Activated naive CD8-positive, alpha-beta T cell treated with anti-CD3 and anti-CD28 coated beads, Interleukin-2, amount 10 ng/mL, durations not matched to agents 7 days and 5 days (primary cell): ENCODE results near the gene ZC3H8. TPM values are rescaled to one million over a fixed set of nuclear protein-coding genes. Genes with fewer than 3 reads are reported as not detected.
A peak's percentile ranks its signal among the peaks of the same experiment; 100 is the strongest.
"Not testable (repeated sequence)": the region's sequence is repeated elsewhere in the genome, so short reads cannot be mapped to it uniquely, and the experiment has no call there.

Experiments
- ATAC-seq: fragments of 150-1000 bp; cut with Tn5 transposase; one replicate; pipeline ENCODE4 v1.10.0; 2021; ENCODE audit warnings: low read depth, moderate library complexity
- POLR2A ChIA-PET: fragments of 350-600 bp; sonication (Branson Sonifier 250); formaldehyde crosslinking; loops from one replicate; lab custom pipeline; 2021; ENCODE audit warnings: antibody characterized with exemption; lab: Charles Lee
- DNase-seq: peaks from one replicate; pipeline ENCODE4 v3.0.0; 2021
- H3K27ac Mint-ChIP-seq: one replicate; pipeline ENCODE4 v1.8.0; 2022; ENCODE audit warnings: mild to moderate bottlenecking, mixed read lengths
- H3K27me3 Mint-ChIP-seq: one replicate; pipeline ENCODE4 v1.8.0; 2022; ENCODE audit warnings: mild to moderate bottlenecking, moderate library complexity, mixed read lengths
- H3K36me3 Mint-ChIP-seq: one replicate; pipeline ENCODE4 v1.8.0; 2021; ENCODE audit warnings: mild to moderate bottlenecking, mixed read lengths
- H3K4me1 Mint-ChIP-seq: one replicate; pipeline ENCODE4 v1.8.0; 2021; ENCODE audit warnings: mixed read lengths
- H3K4me3 Mint-ChIP-seq: one replicate; pipeline ENCODE4 v1.8.0; 2022; ENCODE audit warnings: mild to moderate bottlenecking, moderate library complexity, mixed read lengths
- H3K9me3 Mint-ChIP-seq: one replicate; pipeline ENCODE4 v1.8.0; 2021; ENCODE audit warnings: mixed read lengths
- total RNA-seq, 2 experiments: library from RNA; stranded (reverse); gene quantifications; one replicate each; pipeline ENCODE4 v1.2.3, GENCODE V29; 2021

ZC3H8 gene
- total RNA-seq, result 10 to 100 TPM; 15.7 to 17.1 TPM

DNA sequence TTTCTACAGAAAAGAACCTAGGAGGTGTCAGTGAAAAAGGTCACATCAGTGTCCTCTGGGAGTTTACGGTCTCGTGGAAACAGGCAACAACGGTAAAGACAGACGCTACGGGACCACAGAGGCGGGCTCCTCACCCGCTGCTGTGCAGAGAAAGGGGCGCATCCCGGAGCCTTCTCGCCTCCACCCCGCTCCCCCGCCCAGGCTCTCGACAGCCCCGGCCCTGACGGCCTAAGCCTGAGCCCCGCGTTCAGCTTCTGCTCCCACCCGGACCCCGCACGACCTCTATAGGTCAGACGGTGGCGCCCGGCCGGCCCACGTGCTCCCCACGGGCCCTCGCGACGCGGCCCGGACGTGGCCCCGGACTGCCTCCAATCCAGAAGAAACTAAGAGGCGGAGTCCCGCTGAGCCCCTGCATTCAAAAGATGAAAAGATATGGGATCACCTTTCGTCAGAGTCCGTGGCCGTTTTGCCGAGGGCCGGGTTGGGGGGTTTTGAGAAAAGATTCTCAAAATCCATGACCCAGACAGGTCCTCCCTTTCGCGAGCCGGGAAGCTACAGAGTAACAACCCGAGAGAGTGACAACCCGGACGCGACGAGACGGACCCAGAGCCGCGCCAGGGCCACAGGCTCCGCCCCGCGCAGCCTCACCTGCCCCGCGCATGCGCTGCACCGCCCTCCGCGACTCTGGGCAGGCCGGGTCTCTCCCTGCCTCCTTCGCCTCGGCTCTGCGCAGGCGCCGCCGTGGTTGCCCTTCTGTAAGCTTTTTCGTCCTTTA, at the start of gene ZC3H8:
Gene ZC3H8, minus strand, starts transcription at position 577 of the 775 bp plus-strand sequence. Its CDS starts 61 bp downstream, at position 516.
- ATAC-seq (peak; percentile 96), DNase-seq (peak; percentile 99)
- Mint-ChIP-seq H3K4me1 (peaks cover 19% of the 10 kb centered on the region), H3K9me3 (no peaks in the 10 kb centered on the region), H3K27me3 (no peaks in the 10 kb centered on the region), H3K36me3 (peaks cover 5% of the 10 kb centered on the region), H3K4me3 (peak within 1 kb of the TSS; percentile 82), H3K27ac (peak within 1 kb of the TSS; percentile 91)
- POLR2A ChIA-PET, result interaction anchor here (0.9 to 2.1 kb wide), 9 partner anchors 14 to 330 kb away, joined by 3 to 13 read pairs (median 7); partner anchors contain the start of genes CHCHD5 and TMEM87B

- no peak overlapping the region for H3K27ac Mint-ChIP-seq
- POLR2A ChIA-PET, result no interaction called here
- peaks cover 33% of the 10 kb centered on the region for H3K36me3 Mint-ChIP-seq
- H3K27me3 Mint-ChIP-seq, result no peaks in the 10 kb centered on the region
- DNase-seq (no peak), ATAC-seq (no peak)
- peaks cover 2% of the 10 kb centered on the region for H3K4me1 Mint-ChIP-seq
- H3K4me3 Mint-ChIP-seq, result no peak overlapping the region
- peaks cover 1% of the 10 kb centered on the region for H3K9me3 Mint-ChIP-seq
Observed at GRCh38 chr2:112304298-112304941, 49.6 kb upstream of the ZC3H8 start.

GRCh38 chr2:112301973-112302372, 47.1 kb upstream of the ZC3H8 start:
- Mint-ChIP-seq H3K4me1 (peaks cover 2% of the 10 kb centered on the region), H3K4me3 (no peak overlapping the region), H3K27ac (no peak overlapping the region), H3K36me3 (peaks cover 33% of the 10 kb centered on the region), H3K9me3 (peaks cover 1% of the 10 kb centered on the region), H3K27me3 (no peaks in the 10 kb centered on the region)
- POLR2A ChIA-PET, result no interaction called here
- DNase-seq (no peak), ATAC-seq (no peak)

DNA sequence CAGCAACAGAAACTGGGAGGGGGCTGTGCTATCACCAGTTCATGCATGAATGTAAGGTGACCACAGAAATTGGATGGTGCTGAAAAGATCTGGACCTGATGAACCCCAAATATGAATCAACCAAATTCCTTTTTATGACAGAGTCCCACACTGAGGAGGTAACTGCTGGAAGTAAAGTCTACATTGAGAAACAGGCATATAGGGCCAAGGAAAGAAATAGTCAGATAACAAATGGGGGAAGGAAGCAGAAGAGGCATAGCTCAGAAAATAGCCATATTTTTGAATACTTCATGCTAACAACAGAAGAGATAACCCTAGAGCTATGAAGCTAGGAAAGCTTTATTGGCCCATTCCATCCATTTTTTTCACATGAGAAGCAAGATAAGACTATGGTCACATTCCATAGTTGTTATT, 46.3 kb upstream of the ZC3H8 start:
- POLR2A ChIA-PET, result no interaction called here
- Mint-ChIP-seq H3K36me3 (peaks cover 33% of the 10 kb centered on the region), H3K4me3 (no peak overlapping the region), H3K9me3 (peaks cover 1% of the 10 kb centered on the region), H3K27ac (no peak overlapping the region), H3K27me3 (no peaks in the 10 kb centered on the region), H3K4me1 (peaks cover 2% of the 10 kb centered on the region)
- ATAC-seq, result no peak
- DNase-seq, result no peak

DNA sequence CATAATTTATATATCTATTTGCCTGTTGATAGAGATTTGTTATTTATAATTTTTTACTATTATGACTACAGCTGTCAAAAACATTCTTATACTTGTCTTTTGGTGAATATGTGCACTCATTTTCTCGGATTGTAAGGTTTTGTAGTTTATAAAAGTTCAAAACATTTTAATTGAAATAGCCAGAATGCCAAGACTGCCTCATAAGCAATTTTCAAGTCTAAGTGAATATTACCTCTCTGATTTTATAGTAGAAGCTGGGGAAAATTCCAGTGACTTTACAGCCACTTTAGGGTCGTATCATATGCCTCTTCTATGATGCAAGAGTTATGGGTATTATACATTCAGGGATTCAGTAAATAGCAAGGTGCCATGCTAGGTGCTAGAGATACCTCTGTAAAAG, 41.6 kb upstream of the ZC3H8 start:
- H3K36me3 Mint-ChIP-seq, result peaks cover 14% of the 10 kb centered on the region
- no peak overlapping the region for H3K27ac Mint-ChIP-seq
- no peak overlapping the region for H3K4me3 Mint-ChIP-seq
- DNase-seq, result no peak
- POLR2A ChIA-PET, result no interaction called here
- peaks cover 1% of the 10 kb centered on the region for H3K9me3 Mint-ChIP-seq
- no peaks in the 10 kb centered on the region for H3K4me1 Mint-ChIP-seq
- H3K27me3 Mint-ChIP-seq, result no peaks in the 10 kb centered on the region
- ATAC-seq, result no peak

- POLR2A ChIA-PET, result no interaction called here
- Mint-ChIP-seq H3K9me3 (peaks cover 1% of the 10 kb centered on the region), H3K4me3 (no peak overlapping the region), H3K4me1 (no peaks in the 10 kb centered on the region), H3K36me3 (peaks cover 7% of the 10 kb centered on the region), H3K27me3 (no peaks in the 10 kb centered on the region), H3K27ac (no peak overlapping the region)
- ATAC-seq (no peak), DNase-seq (no peak)
Observed at GRCh38 chr2:112295407-112296078, 40.7 kb upstream of the ZC3H8 start.

- POLR2A ChIA-PET, result no interaction called here
- no peak for ATAC-seq
- no peak for DNase-seq
- Mint-ChIP-seq H3K9me3 (no peaks in the 10 kb centered on the region), H3K36me3 (peaks cover 1% of the 10 kb centered on the region), H3K4me3 (no peak overlapping the region), H3K27me3 (no peaks in the 10 kb centered on the region), H3K27ac (no peak overlapping the region), H3K4me1 (no peaks in the 10 kb centered on the region)
Observed at GRCh38 chr2:112293636-112294401, 39.0 kb upstream of the ZC3H8 start.

GRCh38 chr2:112290648-112291047, 35.8 kb upstream of the ZC3H8 start:
- POLR2A ChIA-PET, result no interaction called here
- Mint-ChIP-seq H3K4me3 (no peak overlapping the region), H3K9me3 (no peaks in the 10 kb centered on the region), H3K36me3 (peaks cover 1% of the 10 kb centered on the region), H3K4me1 (no peaks in the 10 kb centered on the region), H3K27ac (no peak overlapping the region), H3K27me3 (no peaks in the 10 kb centered on the region)
- DNase-seq (no peak), ATAC-seq (no peak)

DNA sequence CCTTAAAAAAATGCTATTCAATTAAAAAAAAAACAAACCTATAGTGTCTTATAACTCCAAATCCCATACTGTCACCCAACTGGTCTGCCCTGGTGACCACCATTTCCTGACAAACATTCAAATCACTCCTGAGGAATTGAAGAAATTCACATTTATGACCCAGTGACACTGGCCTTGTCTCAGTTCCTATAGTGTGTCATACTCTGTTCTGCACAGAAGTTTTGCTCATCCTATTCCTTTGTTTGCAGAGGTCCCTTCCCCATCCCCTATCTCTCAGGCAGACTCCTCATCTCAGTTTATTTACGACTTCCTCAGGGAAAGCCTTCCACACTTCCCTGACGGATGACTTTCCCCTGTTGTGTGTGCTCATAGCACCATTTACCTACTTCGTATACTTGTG, 35.2 kb upstream of the ZC3H8 start:
- H3K4me1 Mint-ChIP-seq, result no peaks in the 10 kb centered on the region
- ATAC-seq (no peak), DNase-seq (no peak)
- POLR2A ChIA-PET, result no interaction called here
- H3K9me3 Mint-ChIP-seq, result no peaks in the 10 kb centered on the region
- H3K27me3 Mint-ChIP-seq, result no peaks in the 10 kb centered on the region
- H3K36me3 Mint-ChIP-seq, result peaks cover 1% of the 10 kb centered on the region
- no peak overlapping the region for H3K4me3 Mint-ChIP-seq
- no peak overlapping the region for H3K27ac Mint-ChIP-seq

DNA sequence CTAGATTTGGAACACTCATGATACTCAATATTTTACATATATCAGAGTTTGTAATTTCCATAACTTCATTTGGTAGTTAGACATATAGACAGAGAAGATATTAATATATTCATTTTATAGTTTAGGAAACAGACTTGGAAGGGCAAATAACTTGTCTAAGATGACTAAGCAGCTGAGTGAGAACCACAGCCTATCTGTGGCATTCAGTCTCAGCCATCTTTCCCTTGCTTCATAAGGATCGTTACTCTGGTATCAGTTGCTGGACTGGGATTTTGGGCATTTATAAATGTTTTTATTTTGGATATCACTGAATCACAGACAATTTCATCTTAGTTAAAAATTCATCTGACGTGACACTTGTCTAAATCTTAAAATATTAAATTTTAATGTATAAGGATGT, 28.7 kb upstream of the ZC3H8 start:
- H3K9me3 Mint-ChIP-seq, H3K36me3 Mint-ChIP-seq, H3K4me1 Mint-ChIP-seq, H3K27me3 Mint-ChIP-seq, POLR2A ChIA-PET, DNase-seq, H3K27ac Mint-ChIP-seq, H3K4me3 Mint-ChIP-seq, ATAC-seq: not testable (repeated sequence)

DNA sequence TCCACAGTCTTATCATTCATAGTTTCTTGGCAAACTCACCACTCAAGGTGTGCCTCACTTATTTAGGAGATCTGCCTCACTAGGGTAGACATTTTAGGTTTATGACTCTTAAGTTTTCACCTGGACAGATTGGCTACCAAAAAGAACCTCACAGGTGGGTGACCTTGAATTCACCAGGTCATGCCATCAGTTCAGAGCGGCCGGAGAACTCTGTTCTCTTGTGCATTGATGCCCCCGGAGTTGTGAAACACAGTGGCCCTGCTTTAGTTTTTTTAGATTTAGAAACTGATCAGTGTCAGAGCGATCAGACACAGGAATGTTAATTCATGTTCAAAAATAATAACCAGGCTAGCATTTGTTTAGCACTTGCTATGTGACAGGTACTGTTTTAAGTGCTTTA, 27.2 kb upstream of the ZC3H8 start:
- DNase-seq, ATAC-seq, H3K27ac Mint-ChIP-seq, H3K27me3 Mint-ChIP-seq, H3K4me1 Mint-ChIP-seq, H3K9me3 Mint-ChIP-seq, H3K36me3 Mint-ChIP-seq, H3K4me3 Mint-ChIP-seq, POLR2A ChIA-PET: not testable (repeated sequence)

DNA sequence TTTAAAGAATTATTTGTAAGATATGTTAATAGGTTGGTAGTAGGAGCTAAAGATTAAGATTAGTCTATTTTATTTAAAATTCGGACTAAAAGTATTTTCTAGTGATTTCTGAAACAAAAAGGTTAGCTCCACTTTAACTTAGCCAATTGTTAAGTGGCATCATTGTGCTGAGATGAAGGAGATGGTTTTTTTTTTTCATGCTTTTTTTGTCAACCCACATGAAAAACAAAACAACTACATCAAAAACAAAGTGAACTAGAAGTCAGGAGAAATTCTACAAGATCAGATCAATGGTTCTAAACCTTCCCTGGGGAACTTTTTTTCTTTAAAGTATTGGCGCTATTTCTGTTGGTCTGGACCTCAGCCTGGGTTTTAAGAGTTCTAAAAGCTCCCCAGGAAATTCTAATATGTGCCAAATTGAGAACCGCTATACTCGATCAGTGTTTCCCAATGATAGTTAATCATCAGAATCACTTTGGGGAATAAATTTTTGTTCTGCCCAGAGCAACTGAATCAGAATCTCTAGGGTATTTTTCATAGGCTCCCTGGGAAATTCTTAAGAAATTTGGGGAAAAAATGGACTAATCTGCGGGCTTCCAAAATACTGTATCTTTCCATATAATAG, 22.9 kb upstream of the ZC3H8 start:
- Mint-ChIP-seq H3K4me3 (no peak overlapping the region), H3K9me3 (no peaks in the 10 kb centered on the region), H3K36me3 (peaks cover 3% of the 10 kb centered on the region), H3K27me3 (no peaks in the 10 kb centered on the region), H3K27ac (no peak overlapping the region), H3K4me1 (peaks cover 10% of the 10 kb centered on the region)
- DNase-seq (no peak), ATAC-seq (no peak)
- POLR2A ChIA-PET, result no interaction called here

DNA sequence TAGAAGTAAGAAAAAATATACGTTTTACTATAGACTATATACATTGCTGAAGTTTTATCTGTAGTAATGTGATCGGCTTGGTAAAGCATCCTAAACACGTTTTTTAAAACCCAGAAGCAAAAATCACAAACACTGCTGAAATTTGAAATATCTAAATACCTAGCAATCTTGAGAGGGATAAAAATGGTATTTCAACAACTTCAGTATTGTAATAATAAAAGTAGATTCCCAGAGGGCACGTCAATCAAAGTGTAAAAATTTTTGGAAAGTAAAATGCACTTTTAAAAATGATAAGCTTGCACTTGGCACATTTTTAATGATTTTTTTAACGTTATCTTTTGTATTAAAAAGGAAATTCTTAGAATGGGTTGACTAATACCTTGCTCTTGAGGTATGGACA, 22.1 kb upstream of the ZC3H8 start:
- DNase-seq (no peak), ATAC-seq (no peak)
- Mint-ChIP-seq H3K4me3 (peak overlapping the region; percentile 66), H3K27me3 (no peaks in the 10 kb centered on the region), H3K4me1 (peaks cover 10% of the 10 kb centered on the region), H3K27ac (no peak overlapping the region), H3K9me3 (no peaks in the 10 kb centered on the region), H3K36me3 (peaks cover 3% of the 10 kb centered on the region)
- POLR2A ChIA-PET, result no interaction called here
